ENCODE results near the gene COL18A1.

DNA sequence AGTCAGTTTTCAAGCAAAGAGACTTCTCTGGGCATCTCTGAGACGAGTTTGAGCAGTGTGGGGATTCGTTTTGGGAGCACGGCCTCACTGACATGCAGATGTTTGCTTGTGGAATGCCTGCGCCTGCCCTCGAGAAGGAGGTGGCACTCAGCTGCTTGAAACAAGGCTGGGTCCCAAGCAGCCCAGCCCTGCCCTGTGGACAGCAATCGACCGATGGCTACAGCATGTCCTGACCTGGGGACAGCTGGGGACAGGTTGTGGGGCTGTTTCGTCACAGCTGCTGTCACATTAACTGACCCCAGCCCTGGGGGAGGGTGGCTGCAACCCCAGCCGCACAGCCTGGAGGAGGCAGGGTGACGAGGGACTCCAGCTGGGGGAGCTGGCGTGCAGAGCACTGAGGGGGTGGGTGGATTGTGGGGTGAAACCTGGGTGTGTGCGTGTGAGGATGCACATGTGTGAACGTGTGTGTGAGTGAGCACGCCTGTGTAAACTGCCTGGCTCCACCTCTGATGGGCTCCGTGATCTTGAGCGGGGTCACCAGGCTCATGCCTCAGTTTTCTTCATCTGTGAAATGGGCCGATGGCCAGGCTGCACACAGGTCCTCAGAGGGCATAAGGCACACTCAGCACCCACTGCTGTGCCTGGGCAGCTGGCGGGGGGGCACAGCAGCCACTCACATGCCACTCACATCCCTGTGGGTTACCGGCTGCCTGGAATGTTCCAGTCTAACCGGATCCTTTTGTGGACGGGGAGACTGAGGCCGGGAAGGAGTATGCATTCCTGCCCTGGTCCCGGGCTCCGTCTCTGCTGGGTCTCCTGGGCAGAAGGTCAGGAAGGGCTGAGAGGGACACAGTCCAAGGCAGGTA is 49.3 kb downstream of the COL18A1 start:
- TF ChIP-seq CTCF (IDR thresholded peaks at IDR 0.05) (no peak), POLR2A (IDR thresholded peaks at IDR 0.05) (no peak)
